HG03060 (cell line): Measurements from ENCODE around the gene ESAM.

Source experiments
- ATAC-seq: cut with Tn5 transposase; IDR thresholded peaks from one replicate; pipeline ENCODE4 v1.9.1; 2021; ENCODE audit warnings: low read depth, moderate number of reproducible peaks; ENCODE audit not compliant: unreplicated experiment

The ESAM gene

DNA sequence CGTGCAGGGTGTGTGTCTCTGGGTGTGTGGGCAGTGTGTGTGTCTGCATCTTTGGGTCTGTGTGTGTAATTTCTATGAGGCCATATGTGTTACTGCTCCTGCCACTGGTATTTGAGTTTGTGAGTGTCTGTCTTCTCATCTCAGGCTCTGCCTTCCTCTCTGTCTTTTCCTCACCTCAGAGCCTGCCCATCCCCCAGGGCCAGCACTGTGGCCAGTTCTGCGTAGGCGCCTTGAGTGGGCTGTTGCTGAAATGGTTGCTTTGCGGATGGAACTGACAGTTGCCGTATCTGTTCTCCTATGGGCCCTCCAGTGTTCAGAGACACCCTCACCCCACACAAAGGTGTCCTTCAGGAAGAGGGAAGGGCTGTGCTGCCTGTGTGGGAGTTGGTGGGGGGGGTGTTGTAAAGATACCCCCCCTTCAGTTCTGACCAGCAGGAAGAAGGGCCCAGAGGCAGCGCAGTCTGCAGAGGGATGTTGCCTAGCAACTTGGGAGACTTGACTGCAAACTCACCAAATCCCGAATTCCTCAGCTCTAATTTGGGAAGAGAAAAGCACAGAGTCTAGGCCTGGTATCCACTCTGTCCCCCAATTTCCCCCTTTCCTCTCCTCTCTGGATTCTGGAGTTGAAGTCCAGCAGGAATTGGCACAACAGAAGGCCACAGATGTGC lies 24.3 kb downstream of the ESAM start:
- ATAC-seq, result no peak

DNA sequence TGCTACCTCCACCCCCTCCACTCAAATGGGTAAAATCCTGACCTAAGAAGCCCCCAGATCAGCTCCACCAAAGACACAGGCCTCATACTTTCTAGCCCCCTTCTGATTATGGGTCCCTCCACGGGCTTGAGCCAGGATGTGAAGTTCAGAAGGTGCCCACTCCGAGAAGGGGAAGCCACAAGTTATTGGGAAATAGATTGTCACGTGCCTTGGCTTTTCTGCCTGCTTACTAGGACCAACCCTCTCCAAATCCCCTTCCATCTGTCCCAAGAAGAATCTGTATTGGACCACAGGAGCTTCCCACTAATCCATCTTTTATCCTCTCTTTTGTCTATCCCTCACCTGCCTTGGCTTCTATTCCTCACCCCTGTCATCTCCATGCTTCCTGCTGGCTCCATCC lies 25.4 kb downstream of the ESAM start:
- ATAC-seq, result no peak

DNA sequence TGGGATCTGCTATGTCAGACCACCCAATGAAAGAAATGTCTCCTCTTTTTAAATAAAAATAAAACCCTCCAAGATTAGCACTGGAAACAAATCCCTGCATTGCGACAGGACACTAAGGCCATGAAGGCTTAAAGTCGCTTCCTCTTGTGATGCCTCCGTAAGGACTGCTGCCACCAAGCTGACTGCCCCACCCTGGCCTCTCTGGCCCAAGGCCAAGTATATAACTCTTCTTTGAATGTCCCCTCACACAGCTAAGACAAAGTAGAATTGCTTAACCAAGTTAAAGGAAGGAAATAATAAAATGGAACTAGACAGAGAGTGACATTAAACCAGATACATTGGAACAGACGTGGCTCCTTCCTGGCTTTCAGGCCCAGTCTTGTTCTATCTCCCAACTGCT lies 29.9 kb downstream of the ESAM start:
- ATAC-seq, result no peak

DNA sequence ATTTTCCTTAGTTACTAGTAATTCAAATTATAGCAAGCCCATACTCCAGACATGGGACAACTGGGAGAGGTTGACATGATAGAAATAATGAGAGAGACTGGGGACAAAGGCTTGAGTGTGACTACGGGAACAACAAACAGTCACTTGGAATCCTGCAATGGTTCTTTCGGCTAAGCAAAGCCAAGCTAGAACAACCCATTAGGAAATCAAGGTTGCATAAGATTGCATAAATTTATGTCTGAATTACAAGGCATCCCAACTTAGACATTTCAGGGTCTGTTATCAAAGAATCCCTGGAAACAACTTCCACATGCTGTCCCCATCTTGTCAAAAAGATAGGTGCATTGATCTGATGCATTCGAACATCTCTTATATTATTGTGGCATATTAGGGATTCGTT lies 32.5 kb downstream of the ESAM start:
- no peak for ATAC-seq

GRCh38 chr11:124728134-124728533 lies 34.0 kb downstream of the ESAM start:
- ATAC-seq, result no peak

GRCh38 chr11:124727474-124727873 lies 34.6 kb downstream of the ESAM start:
- ATAC-seq, result no peak

GRCh38 chr11:124725719-124726105 lies 36.4 kb downstream of the ESAM start:
- ATAC-seq, result no peak

- ATAC-seq, result peak; percentile 88
These were observed 36.9 kb downstream of the ESAM start for GRCh38 chr11:124724979-124725718.

GRCh38 chr11:124722176-124722575 lies 39.9 kb downstream of the ESAM start:
- ATAC-seq, result no peak

- no peak for ATAC-seq
These were observed 42.6 kb downstream of the ESAM start for GRCh38 chr11:124719534-124719933.

DNA sequence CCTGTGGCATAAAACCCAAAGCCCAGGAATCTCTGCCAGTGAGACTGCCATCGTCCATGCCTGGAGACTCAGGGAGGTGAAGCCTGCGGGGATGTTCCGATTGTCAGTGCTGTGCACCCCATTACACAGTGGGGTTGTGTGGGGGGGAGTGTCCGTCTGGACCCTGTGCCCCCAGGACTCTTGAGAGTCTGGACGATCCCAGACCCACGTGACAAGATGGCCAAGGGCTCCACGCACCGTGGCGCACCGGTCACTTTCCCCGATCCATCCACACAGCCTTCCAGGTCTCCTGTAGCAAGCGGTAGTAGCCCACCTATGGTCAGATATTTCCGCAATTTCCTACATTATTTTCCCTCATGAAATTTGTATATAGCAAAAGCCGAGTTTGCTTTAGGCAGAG lies 43.3 kb downstream of the ESAM start:
- ATAC-seq, result no peak

DNA sequence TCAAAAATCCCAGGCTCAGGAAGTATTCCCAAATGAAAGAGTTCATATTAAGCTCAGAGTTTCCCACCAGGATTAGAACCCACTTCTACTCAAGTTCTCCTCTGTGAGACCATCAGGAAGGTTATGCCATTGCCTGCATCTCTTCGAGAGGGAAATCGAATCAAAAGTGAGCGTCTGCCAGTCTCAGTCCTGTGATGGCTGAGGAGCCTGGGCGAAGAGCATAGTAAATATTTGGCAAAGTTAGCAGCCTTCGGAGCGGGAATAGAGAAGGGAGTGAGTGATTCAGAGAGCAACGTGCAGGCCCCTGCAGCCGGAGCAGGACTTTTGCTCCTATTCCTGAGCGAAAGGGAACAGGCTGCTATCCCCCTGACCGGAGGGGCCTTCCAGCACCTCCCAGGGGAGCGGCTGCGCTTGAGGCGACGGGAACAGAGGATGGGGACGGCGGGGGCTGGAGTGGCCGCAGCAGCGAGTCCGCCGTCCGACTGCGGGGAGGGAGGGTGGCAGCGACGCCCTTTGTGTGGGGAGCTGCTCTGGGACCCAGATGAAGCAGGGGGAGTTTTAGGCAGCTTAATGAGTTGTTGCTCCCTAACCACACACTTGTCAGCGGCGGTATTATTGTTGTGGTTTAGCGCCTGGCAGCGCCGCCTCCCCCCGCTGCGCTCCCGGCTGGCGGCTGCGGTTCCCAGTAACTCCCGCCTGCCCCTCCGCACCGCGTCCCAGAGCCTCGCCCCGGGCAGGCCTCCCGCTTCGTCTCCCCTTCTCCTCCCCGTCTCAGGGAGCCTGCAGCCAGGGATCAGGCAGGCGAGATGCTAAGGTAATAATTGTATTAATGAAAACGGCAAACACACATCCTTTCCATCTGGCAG lies 44.1 kb downstream of the ESAM start:
- ATAC-seq, result no peak

- ATAC-seq, result no peak
These were observed 44.7 kb downstream of the ESAM start for GRCh38 chr11:124717421-124717785.

DNA sequence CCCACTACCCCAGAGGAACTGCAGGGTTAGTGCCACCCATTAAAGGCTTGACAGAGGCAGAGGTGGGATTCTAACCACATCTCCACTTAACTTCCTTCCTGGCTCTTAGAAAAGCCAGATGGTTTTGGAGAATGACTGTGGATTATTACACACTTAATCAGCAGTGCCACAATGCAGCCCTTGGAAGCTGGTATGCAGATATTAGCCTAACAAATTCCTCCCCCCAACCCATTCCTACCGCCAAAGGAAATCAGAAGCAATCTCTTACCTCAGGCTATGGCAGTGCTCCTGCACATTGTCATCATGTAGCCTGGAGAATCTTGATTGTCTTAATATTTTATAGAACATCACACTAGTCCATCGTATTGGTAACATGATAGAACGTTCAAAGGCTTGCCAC lies 45.5 kb downstream of the ESAM start:
- no peak for ATAC-seq

- ATAC-seq, result no peak
These were observed 49.7 kb downstream of the ESAM start for GRCh38 chr11:124712392-124712791.

- ATAC-seq, result no peak
These were observed 54.3 kb downstream of the ESAM start for GRCh38 chr11:124707829-124708228.
